Mucosa of stomach (tissue), 1 donor: ENCODE measurements around the gene RPS6KC1.
"Not testable (repeated sequence)": the region's sequence is repeated elsewhere in the genome, so short reads cannot be mapped to it uniquely, and the experiment has no call there.

Experiments used
- H3K27me3 ChIP-seq: one replicate; pipeline ENCODE4 v1.7.0; 2013; ENCODE audit warnings: mild to moderate bottlenecking, low read length; ENCODE audit not compliant: control insufficient read depth, insufficient read depth
- H3K36me3 ChIP-seq: one replicate; pipeline ENCODE4 v1.7.0; 2013; ENCODE audit warnings: low read length; ENCODE audit not compliant: control insufficient read depth, insufficient read depth
- H3K4me1 ChIP-seq: one replicate; pipeline ENCODE4 v1.7.0; 2013; ENCODE audit warnings: mild to moderate bottlenecking, low read length; ENCODE audit not compliant: control insufficient read depth, insufficient read depth
- H3K4me3 ChIP-seq: one replicate; pipeline ENCODE4 v1.7.0; 2013; ENCODE audit warnings: low read length
- H3K9ac ChIP-seq: one replicate; pipeline ENCODE4 v1.7.0; 2013; ENCODE audit warnings: mild to moderate bottlenecking, low read length, moderate library complexity
- H3K9me3 ChIP-seq: one replicate; pipeline ENCODE4 v1.7.0; 2013; ENCODE audit warnings: mild to moderate bottlenecking, low read length, moderate library complexity; ENCODE audit not compliant: control insufficient read depth
- donor health status: Pancreatic carcinoma.

The RPS6KC1 gene

DNA sequence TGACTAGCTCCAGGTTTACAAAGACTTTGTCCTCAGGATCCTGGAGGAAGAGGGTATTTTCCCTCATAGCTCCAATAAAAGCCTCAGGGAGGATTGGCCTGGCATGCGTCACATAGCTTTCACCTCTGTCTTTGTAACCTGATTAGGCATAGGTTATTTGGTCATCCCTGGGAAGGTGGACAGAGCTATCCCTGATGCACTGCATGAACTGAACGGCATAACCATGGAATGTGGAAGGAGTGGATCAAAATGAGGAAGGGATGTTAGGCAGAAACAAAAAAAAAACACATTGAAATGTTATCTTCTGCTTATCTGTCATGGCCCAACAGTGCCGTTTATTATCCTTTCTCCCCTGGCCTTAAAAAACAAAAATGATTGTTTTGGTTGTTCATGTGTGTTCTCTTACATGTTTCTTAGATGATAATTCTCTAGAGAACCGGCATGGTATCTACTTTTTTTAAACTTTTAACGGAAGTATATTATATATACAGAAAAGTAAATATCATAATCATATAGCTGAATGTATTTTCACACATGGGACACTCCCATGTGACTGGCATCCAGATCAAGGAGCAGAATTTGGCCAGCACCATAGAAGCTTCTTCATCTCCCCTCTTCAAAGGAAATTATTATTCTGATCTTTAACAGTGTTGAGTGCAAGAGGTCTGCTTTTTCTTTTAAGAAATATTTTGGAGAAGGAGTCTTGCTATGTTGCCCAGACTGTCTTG, 85.3 kb downstream of the RPS6KC1 start:
- Histone ChIP-seq H3K36me3 (no peaks in the 10 kb centered on the region), H3K9ac (no peak overlapping the region), H3K4me1 (peaks cover 6% of the 10 kb centered on the region), H3K9me3 (no peaks in the 10 kb centered on the region), H3K27me3 (no peaks in the 10 kb centered on the region), H3K4me3 (no peak overlapping the region)

DNA sequence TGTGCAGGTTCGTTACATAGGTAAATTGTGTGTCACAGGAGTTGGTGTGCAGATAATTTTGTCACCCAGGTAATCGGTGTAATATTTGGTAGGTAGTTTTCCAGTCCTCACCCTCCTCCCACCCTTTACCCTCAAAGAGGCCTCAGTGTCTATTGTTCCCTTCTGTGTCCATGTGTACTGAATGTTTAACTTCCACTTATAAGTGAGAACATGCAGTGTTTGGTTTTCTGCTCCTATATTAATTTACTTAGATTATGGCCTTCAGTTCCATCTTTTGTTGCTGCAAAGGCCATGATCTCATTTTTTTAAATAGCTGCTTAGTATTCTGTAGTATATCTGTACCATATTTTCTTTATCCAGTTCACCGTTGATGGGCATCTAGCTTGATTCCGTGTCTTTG, 87.3 kb downstream of the RPS6KC1 start:
- no peaks in the 10 kb centered on the region for H3K36me3 ChIP-seq
- H3K27me3 ChIP-seq = no peaks in the 10 kb centered on the region
- H3K9me3 ChIP-seq = no peaks in the 10 kb centered on the region
- no peak overlapping the region for H3K9ac ChIP-seq
- H3K4me1 ChIP-seq = peaks cover 6% of the 10 kb centered on the region
- H3K4me3 ChIP-seq = no peak overlapping the region

DNA sequence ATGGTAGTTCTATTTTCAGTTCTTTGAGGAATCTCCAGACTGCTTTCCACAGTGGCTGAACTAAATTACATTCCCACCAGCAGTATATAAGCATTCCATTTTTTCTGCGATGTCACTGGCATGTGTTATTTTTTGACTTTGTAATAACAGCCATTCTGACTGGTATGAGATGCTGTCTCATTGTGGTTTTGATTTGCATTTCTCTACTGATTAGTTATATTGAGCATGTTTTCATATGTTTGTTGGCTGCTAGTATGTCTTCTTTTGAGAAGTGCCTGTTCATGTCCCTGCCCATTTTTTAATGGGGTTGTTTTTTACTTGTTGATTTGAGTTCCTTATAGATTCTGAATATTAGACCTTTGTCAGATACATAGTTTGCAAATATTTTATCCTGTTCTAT, 87.9 kb downstream of the RPS6KC1 start:
- H3K4me3 ChIP-seq = no peak overlapping the region
- no peak overlapping the region for H3K9ac ChIP-seq
- peaks cover 6% of the 10 kb centered on the region for H3K4me1 ChIP-seq
- H3K27me3 ChIP-seq = no peaks in the 10 kb centered on the region
- no peaks in the 10 kb centered on the region for H3K36me3 ChIP-seq
- H3K9me3 ChIP-seq = no peaks in the 10 kb centered on the region

DNA sequence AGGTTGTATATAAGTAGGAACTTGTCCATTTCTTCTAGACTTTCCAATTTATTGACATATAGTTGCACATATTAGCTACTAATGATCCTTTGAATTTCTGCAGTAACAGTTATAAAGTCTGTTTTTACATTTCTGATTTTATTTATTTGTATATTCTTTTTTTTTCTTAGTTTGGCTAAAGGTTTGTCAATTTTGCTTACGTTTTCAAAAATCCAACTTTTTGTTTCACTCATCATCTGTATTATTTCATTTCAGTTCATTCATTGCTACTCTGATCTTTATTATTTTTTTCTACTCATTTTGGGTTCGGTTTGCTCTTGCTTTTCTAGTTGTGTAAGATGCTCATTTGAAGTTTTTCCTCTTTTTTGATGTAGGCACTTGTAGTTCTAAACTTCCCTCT, 97.9 kb downstream of the RPS6KC1 start:
- Histone ChIP-seq H3K4me1 (no peaks in the 10 kb centered on the region), H3K36me3 (no peaks in the 10 kb centered on the region), H3K9me3 (no peaks in the 10 kb centered on the region), H3K9ac (no peak overlapping the region), H3K4me3 (no peak overlapping the region), H3K27me3 (no peaks in the 10 kb centered on the region)

DNA sequence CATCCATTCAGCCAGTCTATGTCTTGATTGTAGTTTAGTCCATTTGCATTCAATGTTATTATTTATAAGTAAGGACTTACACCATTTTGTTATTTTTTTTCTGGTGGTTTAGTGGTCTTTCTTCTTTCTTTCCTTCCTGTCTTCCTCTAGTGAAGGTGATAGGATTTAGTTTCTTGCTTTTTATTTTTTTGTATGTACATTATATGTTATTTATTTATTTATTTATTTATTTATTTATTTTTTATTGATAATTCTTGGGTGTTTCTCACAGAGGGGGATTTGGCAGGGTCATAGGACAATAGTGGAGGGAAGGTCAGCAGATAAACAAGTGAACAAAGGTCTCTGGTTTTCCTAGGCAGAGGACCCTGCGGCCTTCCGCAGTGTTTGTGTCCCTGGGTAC, 99.0 kb downstream of the RPS6KC1 start:
- not testable (repeated sequence) for H3K27me3 ChIP-seq, H3K4me1 ChIP-seq, H3K4me3 ChIP-seq, H3K9me3 ChIP-seq, H3K36me3 ChIP-seq, H3K9ac ChIP-seq

DNA sequence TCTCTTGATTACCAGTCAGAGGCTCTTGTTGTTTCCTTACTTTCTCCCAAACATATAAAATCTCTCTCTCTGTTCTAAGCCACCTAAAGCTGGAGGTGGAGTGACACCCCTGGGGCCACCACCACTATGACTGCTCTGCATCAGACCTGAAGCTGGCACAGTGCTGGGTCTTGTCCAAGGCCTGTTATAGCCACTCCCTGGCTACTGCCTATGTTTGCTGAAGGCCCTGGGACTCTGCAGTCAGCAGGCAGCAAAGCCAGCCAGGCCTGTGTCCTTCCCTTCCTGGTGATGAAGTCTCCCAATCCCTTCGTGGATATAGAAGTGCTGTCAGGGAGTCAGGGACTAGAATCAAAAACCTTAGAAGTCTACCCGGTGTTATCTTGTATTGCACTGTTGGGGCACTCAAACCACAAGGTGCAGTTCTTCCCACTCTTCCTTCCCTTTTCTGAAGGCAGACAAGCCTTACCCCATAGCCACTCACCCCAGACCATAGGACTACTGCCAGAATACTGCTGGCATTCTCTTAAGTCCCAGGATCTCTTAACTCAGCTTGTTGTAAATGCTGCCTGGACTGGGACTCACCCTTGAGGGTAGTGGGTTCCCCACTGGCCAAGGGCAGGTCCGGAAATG, 103.1 kb downstream of the RPS6KC1 start:
- Histone ChIP-seq H3K4me3 (no peak overlapping the region), H3K9ac (no peak overlapping the region), H3K9me3 (no peaks in the 10 kb centered on the region), H3K4me1 (no peaks in the 10 kb centered on the region), H3K27me3 (no peaks in the 10 kb centered on the region), H3K36me3 (no peaks in the 10 kb centered on the region)

DNA sequence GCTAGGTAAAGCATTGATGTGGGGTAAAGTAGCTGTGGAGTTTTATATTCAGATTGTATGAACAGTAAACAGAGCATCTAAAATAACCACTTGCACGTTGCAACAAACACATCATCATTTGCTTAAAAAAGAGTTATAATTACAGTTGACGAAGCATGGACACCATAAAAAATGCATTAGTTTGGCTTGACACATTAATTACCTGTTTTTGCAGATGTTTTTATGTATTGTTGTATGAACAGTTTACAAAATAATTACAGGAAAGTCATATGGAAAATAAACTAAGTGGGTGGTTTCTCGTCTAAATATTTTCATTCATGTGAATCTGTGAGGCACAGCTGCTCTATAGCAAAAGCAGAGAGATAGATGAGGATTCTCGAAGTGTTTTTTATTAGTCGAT, 108.3 kb downstream of the RPS6KC1 start:
- Histone ChIP-seq H3K27me3 (no peaks in the 10 kb centered on the region), H3K36me3 (no peaks in the 10 kb centered on the region), H3K9ac (no peak overlapping the region), H3K4me3 (no peak overlapping the region), H3K4me1 (no peaks in the 10 kb centered on the region), H3K9me3 (no peaks in the 10 kb centered on the region)

DNA sequence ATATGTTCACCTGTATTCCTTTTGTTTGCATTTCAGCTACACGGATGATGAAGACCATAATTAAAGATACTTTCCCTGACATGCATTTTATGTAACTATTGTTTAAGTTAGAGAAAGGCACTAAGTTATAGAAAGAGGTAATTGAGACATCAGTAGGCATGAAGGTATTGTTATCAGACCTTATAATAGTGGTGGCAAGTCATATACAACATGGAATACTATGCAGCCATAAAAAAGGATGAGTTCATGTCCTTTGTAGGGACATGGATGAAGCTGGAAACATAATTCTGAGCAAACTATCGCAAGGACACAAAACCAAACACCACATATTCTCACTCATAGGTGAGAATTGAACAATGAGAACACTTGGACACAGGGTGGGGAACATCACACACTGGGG, 109.4 kb downstream of the RPS6KC1 start:
- H3K27me3 ChIP-seq, H3K4me1 ChIP-seq, H3K9me3 ChIP-seq, H3K4me3 ChIP-seq, H3K9ac ChIP-seq, H3K36me3 ChIP-seq: not testable (repeated sequence)

DNA sequence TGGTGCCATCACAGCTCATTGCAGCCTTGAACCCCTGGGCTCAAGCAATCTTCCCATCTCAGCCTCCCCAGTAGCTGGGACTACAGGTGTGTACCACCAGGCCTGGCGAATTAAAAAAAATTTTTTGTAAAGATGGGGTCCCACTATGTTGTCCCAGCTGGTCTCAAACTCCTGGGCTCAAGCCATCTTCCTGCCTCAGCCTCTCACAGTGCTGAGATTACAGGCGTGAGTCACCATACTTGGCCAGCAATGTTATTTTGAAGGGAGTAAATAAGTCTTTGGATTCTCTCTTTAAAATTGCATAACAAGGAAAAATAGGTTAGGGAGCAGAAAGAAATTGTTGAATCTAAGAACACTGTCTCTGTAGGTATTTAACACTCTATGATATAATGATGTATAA, 111.3 kb downstream of the RPS6KC1 start:
- Histone ChIP-seq H3K4me1 (no peaks in the 10 kb centered on the region), H3K36me3 (no peaks in the 10 kb centered on the region), H3K27me3 (no peaks in the 10 kb centered on the region), H3K9me3 (no peaks in the 10 kb centered on the region), H3K4me3 (no peak overlapping the region), H3K9ac (no peak overlapping the region)

DNA sequence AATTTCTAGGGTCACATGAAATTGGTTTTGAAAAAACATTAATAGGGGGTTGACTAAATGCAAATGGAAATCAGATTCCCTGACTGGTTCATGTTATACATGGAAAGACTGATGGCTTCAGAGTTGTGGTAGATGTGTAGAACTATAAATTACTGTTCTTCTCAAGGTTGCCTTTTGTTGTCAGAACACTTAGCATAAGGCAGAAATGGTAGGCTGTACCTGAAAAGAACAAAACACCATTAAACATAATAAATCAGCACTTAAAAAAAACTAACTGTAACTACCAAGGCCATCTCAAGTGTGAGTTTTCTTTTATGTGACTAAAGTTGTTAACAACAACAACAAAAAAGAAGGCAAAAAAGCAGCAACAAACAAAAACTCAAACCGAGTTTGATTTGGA, 111.8 kb downstream of the RPS6KC1 start:
- no peaks in the 10 kb centered on the region for H3K4me1 ChIP-seq
- no peaks in the 10 kb centered on the region for H3K9me3 ChIP-seq
- no peak overlapping the region for H3K9ac ChIP-seq
- no peaks in the 10 kb centered on the region for H3K36me3 ChIP-seq
- H3K4me3 ChIP-seq = no peak overlapping the region
- H3K27me3 ChIP-seq = no peaks in the 10 kb centered on the region

DNA sequence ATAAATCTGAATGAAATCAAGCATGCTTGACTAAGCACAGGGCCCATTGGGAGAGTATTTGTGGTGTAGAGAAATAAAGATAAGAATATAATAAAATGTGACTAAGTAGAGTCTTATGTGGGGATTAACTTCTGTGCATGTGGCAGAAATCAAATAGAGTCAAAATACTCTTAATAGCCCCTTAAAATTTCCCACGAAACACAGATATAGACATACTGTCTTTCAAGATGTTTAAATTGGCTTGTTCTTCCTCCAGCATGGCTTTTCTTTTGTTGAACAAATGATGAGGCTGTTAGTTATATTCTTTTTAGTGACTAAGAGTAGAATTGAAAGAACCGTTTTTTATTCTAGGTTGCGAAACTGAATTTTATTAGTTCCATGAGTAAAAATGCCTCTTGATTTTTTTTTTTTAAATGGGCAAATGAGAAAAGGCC, 112.3 kb downstream of the RPS6KC1 start:
- Histone ChIP-seq H3K36me3 (no peaks in the 10 kb centered on the region), H3K9me3 (no peaks in the 10 kb centered on the region), H3K9ac (no peak overlapping the region), H3K4me3 (no peak overlapping the region), H3K4me1 (no peaks in the 10 kb centered on the region), H3K27me3 (no peaks in the 10 kb centered on the region)

DNA sequence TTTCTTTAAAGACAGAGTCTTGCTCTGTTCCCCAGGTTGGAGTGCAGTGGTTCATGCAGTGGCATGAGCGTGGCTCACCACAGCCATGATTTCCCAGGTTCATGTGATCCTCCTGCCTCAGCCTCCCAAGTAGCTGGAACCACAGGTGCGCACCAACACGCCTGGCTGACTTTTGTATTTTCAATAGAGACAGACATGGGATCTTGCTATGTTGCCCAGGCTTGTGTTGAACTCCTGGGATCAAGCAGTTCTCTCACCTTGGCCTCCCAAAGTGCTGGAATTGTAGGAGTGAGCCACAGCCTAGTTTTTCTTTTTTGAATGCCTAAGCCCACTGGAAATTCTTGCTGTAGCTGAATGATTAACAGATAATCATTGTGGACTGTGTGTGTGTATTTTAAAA, 113.5 kb downstream of the RPS6KC1 start:
- H3K36me3 ChIP-seq = no peaks in the 10 kb centered on the region
- H3K4me3 ChIP-seq = no peak overlapping the region
- no peak overlapping the region for H3K9ac ChIP-seq
- H3K4me1 ChIP-seq = no peaks in the 10 kb centered on the region
- no peaks in the 10 kb centered on the region for H3K9me3 ChIP-seq
- H3K27me3 ChIP-seq = no peaks in the 10 kb centered on the region

DNA sequence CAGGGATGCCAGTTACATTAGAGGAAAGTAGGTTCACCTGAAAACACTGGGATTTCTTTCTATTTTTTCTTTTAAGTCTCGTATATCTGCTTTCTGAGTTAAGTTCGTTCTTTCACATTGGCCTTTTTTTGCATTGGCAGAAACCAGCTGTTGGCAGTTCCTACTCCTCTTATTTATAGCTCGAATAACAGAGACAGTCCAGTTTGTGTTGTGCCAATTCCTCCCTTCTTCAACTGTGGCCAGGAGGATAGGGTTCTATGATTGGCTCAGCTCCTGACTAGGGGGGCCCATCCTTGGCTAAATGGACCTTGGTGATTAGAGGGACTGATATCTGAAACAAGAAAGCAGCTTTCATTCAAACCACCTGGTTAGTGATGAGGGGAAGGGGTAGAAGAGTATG, 115.8 kb downstream of the RPS6KC1 start:
- Histone ChIP-seq H3K9me3 (no peaks in the 10 kb centered on the region), H3K36me3 (no peaks in the 10 kb centered on the region), H3K4me1 (no peaks in the 10 kb centered on the region), H3K27me3 (no peaks in the 10 kb centered on the region), H3K9ac (no peak overlapping the region), H3K4me3 (no peak overlapping the region)
